ENCODE measurements around the gene PDZD4. TPM values are rescaled to one million over a fixed set of nuclear protein-coding genes. Genes with fewer than 3 reads are reported as not detected.

Gene PDZD4
- total RNA-seq, 1 experiment from 2014 or later = 0.26 TPM

DNA sequence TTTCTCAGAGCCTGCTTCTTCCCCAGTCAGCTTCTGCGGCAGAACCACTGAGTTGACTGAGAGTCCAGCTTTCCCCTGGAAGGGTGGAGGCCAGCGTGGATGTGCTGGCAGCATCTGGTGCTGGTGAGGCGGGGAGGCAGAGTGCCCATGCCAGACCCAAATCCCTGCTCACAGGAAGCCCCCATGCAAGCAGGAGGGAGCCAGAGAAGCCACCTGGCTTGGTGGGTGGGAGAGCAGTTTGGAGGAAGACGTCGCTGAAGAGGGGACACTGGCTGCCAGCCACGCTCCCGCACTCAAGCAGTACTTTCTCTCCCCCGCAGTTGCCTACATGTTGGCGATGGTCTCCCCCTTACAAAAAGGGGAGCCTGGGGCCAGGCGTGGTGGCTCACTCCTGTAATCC is 6.0 kb downstream of the PDZD4 start:
- Histone ChIP-seq H3K79me2 (ENCODE audit: low read length) (no peaks in the 10 kb centered on the region), H2AFZ (ENCODE audit: low read length) (no peak overlapping the region), H3K36me3 (ENCODE audit: low read depth, low read length) (no peaks in the 10 kb centered on the region), H3K27me3 (ENCODE audit: low read length) (peaks cover 23% of the 10 kb centered on the region), H3K9me2 (replicated peaks; ENCODE audit: low read length) (no peaks in the 10 kb centered on the region), H3K27ac (ENCODE audit: low read length) (no peak overlapping the region), H3K4me3 (ENCODE audit: low read length) (no peak overlapping the region), H3F3A (ENCODE audit: low read length, unreplicated experiment) (no peaks in the 10 kb centered on the region), H3K9ac (ENCODE audit: low read length) (no peak overlapping the region), H3K4me1 (ENCODE audit: insufficient read depth, low read length) (no peaks in the 10 kb centered on the region; the same call in 1 of the 2 replicates), H3K4me2 (ENCODE audit: low read length) (no peak overlapping the region), H4K20me1 (ENCODE audit: low read length) (no peaks in the 10 kb centered on the region), H3K9me3 (ENCODE audit: low read length) (no peaks in the 10 kb centered on the region)
- BruUV-seq (replicated peaks) = no TSS peak
- ATAC-seq (no peak), DNase-seq (no peak)
- CTCF ChIA-PET = no interaction called here
- intact Hi-C loops (cut with micrococcal nuclease) = no loop called here
- POLR2A ChIA-PET (ENCODE audit: unreplicated experiment) = no interaction called here
- TF ChIP-seq EZH2 (IDR thresholded peaks at IDR 0.05; ENCODE audit: low read length, unreplicated experiment) (no peak), CTCF (conservative IDR thresholded peaks at IDR 0.05; ENCODE audit: low read depth, low read length) (no peak), EZH2phosphoT487 (IDR thresholded peaks at IDR 0.05; ENCODE audit: borderline replicate concordance, low read length) (no peak)

GRCh38 chrX:153821066-153821465 is 9.3 kb downstream of the PDZD4 start:
- Histone ChIP-seq H3K9me2 (replicated peaks; ENCODE audit: low read length) (no peaks in the 10 kb centered on the region), H2AFZ (ENCODE audit: low read length) (no peak overlapping the region), H3K9me3 (ENCODE audit: low read length) (no peaks in the 10 kb centered on the region), H3K4me1 (ENCODE audit: insufficient read depth, low read length) (no peaks in the 10 kb centered on the region; the same call in 1 of the 2 replicates), H3K79me2 (ENCODE audit: low read length) (no peaks in the 10 kb centered on the region), H4K20me1 (ENCODE audit: low read length) (no peaks in the 10 kb centered on the region), H3F3A (ENCODE audit: low read length, unreplicated experiment) (no peaks in the 10 kb centered on the region), H3K36me3 (ENCODE audit: low read depth, low read length) (no peaks in the 10 kb centered on the region), H3K27me3 (ENCODE audit: low read length) (peaks cover 9% of the 10 kb centered on the region; the same call in 1 of the 2 replicates), H3K27ac (ENCODE audit: low read length) (no peak overlapping the region), H3K4me3 (ENCODE audit: low read length) (no peak overlapping the region), H3K4me2 (ENCODE audit: low read length) (no peak overlapping the region), H3K9ac (ENCODE audit: low read length) (no peak overlapping the region)
- ATAC-seq (no peak), DNase-seq (no peak)
- ChIA-PET CTCF (no interaction called here), POLR2A (ENCODE audit: unreplicated experiment) (no interaction called here)
- TF ChIP-seq CTCF (conservative IDR thresholded peaks at IDR 0.05; ENCODE audit: low read depth, low read length) (no peak), EZH2 (IDR thresholded peaks at IDR 0.05; ENCODE audit: low read length, unreplicated experiment) (no peak), EZH2phosphoT487 (IDR thresholded peaks at IDR 0.05; ENCODE audit: borderline replicate concordance, low read length) (no peak)
- intact Hi-C loops (cut with micrococcal nuclease) = no loop called here
- BruUV-seq (replicated peaks) = no TSS peak

- Histone ChIP-seq H3K9ac (ENCODE audit: low read length) (no peak overlapping the region), H3K79me2 (ENCODE audit: low read length) (no peaks in the 10 kb centered on the region), H4K20me1 (ENCODE audit: low read length) (no peaks in the 10 kb centered on the region), H3K4me3 (ENCODE audit: low read length) (no peak overlapping the region), H3K4me1 (ENCODE audit: insufficient read depth, low read length) (no peaks in the 10 kb centered on the region; the same call in 1 of the 2 replicates), H3K27ac (ENCODE audit: low read length) (no peak overlapping the region), H3K36me3 (ENCODE audit: low read depth, low read length) (no peaks in the 10 kb centered on the region), H3K9me3 (ENCODE audit: low read length) (no peaks in the 10 kb centered on the region), H2AFZ (ENCODE audit: low read length) (no peak overlapping the region), H3F3A (ENCODE audit: low read length, unreplicated experiment) (no peaks in the 10 kb centered on the region), H3K4me2 (ENCODE audit: low read length) (no peak overlapping the region), H3K27me3 (ENCODE audit: low read length) (peaks cover 8% of the 10 kb centered on the region; the same call in 1 of the 2 replicates), H3K9me2 (replicated peaks; ENCODE audit: low read length) (no peaks in the 10 kb centered on the region)
- CTCF ChIA-PET = no interaction called here
- DNase-seq = no peak
- BruUV-seq (replicated peaks) = no TSS peak
- intact Hi-C loops (cut with micrococcal nuclease) = no loop called here
- TF ChIP-seq EZH2 (IDR thresholded peaks at IDR 0.05; ENCODE audit: low read length, unreplicated experiment) = no peak
- no peak for TF ChIP-seq EZH2phosphoT487 (IDR thresholded peaks at IDR 0.05; ENCODE audit: borderline replicate concordance, low read length)
- no peak for TF ChIP-seq CTCF (conservative IDR thresholded peaks at IDR 0.05; ENCODE audit: low read depth, low read length)
- POLR2A ChIA-PET (ENCODE audit: unreplicated experiment) = no interaction called here
- ATAC-seq = no peak
These were observed 9.7 kb downstream of the PDZD4 start for GRCh38 chrX:153820601-153821000.
